GM19438 (cell line): Measurements from ENCODE around the gene HOXA13.

Source experiments
- ATAC-seq: cut with Tn5 transposase; IDR thresholded peaks from one replicate; pipeline ENCODE4 v1.9.1; 2021; ENCODE audit warnings: low read depth; ENCODE audit not compliant: unreplicated experiment

HOXA13 gene

GRCh38 chr7:27193335-27194001, 6.4 kb downstream of the HOXA13 start:
- no peak for ATAC-seq

DNA sequence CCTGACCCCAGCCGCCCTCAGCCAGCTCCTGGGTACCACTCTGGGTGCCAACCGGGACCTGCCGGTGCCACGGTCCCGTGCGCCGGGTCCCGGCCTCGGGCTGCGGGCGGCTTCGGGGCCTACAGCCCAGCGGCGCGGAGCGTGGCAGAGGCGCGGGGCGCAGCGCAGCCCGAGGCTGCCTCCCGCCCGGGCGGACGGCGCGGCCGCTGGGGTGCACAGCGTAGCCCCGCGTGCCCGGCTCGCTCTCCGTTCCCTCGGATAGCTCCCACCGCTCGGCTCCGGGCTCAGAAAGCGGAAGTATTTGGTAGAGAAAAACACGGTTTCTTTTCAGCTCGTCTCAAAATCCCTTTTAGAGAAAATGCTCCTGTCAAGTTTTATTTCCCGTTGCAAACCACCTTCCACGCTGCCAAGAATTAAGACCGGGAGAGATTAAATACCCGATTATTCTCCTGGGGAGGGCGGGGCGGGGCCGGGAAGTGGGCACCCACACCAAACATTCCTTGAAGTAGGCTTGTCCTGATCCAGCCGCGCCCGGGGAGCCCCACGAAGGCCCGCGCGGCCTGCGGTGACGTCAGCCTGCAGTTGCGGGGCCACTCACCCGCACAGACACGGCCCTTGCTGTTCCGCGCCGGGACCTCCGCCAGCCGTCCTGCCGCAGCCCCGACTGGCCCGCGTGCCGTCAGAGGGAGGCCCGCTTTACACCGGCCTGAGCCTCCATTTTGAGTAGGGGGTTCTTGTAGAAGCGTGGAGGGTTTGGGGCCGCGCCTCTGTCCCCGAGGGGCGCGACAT, 7.2 kb downstream of the HOXA13 start:
- ATAC-seq: no peak

DNA sequence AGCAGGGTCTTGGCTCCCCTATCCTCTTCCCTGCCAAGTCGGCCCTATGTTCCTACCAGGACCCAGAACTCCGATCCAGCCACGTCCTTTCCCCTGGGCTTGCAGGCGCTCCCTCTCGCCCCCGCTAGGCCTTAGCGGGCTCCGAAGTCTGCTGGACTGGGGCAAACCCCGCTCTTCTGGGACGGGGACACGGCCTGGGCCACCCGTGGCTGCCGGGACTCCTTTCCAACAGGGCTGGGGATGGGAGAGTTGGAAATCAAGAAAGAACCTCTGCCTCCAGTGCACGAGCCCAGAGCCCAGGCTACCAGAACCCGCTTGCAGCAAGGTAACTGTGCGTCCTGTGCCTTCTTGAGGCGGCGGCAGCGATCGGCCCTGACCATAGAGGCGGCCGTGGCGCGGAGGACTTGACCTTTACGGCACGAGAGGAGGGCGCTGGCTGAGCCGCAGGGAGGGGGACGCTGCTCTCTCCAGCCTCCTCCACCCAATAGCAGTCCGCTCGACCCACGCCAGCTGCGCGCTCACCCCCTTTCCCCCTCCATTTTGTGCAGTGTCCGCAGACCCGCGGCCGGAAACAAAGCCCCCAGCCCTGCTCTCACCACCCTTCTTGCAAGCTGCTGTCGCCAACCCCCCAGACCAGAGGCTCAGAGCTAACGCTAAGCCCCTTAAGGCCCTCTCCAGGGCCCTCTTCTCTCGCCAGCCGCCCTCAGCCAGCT, 7.9 kb downstream of the HOXA13 start:
- ATAC-seq: no peak

- ATAC-seq: no peak
Measured at GRCh38 chr7:27191161-27191731, 8.6 kb downstream of the HOXA13 start.

- no peak for ATAC-seq
Measured at GRCh38 chr7:27189997-27190748, 9.7 kb downstream of the HOXA13 start.

DNA sequence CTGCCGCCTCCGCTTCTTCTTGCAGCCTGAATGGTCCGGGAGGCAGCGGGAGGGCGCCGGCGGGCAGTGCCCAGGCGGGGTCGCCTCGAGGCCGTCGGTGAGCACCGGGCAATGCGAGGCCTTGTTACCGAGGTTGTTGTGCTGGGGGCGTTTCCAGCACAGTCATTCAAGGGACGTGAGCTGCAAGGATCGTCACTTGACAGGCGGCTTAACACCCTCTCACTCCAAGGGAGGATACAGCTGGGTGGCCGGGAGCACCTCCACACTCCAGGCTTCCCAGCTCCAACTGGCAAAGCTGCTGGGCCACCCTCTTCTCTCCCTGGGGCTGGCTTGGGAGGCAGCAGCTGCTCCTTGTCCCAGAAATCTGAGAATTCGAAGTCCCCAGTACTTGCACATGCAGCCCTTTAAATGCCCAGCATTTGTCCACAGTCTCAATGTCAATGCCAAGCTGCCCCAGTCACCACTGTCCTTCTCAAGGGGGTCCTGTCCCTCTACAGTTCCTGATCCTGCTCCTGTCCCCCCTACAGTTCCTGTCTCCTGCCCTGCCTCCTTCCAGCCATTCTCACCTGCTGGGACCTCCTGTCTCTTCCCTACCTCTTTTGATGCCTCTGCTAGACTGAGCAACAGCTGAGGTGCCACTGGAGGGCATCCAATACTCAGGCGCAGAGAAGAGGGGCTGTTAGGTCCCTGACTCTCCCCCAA, 10.4 kb downstream of the HOXA13 start:
- no peak for ATAC-seq

GRCh38 chr7:27188386-27189294, 11.3 kb downstream of the HOXA13 start:
- ATAC-seq: no peak

DNA sequence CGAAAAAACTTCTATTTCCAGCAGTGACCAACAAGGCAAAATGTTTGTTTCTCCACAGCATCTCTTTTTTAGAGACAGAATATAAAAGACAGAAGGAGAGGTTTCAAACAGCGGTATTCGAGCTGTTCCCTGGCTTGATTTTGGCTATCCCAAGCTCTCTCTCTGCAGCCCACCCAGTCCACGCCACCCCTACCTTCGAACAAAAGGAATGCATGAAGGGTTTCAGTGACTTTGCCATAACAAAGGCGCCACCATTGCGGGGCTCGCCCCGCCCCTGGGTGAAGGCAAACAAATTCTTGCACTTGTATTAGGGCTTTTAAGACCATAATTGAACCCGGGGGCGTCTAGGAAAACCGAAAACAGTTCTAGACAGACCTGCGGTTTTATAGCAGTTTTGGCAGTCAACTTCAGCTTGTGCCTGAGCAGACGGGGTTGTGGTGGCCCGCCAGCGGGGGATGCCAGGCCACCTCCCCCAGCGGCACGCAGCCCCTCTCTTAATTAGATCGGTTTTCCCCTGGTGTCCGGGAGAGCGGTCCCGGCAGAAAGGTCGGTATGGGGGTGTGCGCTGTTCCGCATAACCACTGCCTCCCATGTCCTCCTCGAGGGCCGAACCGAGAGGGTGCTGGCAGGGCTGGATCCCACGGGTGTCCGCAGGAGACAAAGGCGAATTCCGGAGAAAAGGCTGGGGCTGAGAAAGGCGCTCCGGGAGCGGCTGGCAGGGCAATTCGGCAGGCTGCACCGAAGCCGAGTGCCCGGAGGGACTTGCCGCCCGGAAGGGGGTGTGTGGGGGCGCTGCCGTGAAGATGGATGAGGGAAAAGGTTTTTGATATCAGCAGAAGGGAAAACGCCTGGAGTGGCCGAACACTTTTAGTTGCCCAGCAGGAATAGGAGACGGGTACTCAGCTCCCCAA, 12.2 kb downstream of the HOXA13 start:
- no peak for ATAC-seq

GRCh38 chr7:27186668-27187474, 13.0 kb downstream of the HOXA13 start:
- ATAC-seq: no peak

GRCh38 chr7:27185854-27186667, 13.8 kb downstream of the HOXA13 start:
- no peak for ATAC-seq

- no peak for ATAC-seq
Measured at GRCh38 chr7:27185013-27185853, 14.7 kb downstream of the HOXA13 start, which contains the start of gene HOXA11. HOXA11 (minus strand) TSS chr7:27185232; CDS start chr7:27185144, 88 bp downstream.

DNA sequence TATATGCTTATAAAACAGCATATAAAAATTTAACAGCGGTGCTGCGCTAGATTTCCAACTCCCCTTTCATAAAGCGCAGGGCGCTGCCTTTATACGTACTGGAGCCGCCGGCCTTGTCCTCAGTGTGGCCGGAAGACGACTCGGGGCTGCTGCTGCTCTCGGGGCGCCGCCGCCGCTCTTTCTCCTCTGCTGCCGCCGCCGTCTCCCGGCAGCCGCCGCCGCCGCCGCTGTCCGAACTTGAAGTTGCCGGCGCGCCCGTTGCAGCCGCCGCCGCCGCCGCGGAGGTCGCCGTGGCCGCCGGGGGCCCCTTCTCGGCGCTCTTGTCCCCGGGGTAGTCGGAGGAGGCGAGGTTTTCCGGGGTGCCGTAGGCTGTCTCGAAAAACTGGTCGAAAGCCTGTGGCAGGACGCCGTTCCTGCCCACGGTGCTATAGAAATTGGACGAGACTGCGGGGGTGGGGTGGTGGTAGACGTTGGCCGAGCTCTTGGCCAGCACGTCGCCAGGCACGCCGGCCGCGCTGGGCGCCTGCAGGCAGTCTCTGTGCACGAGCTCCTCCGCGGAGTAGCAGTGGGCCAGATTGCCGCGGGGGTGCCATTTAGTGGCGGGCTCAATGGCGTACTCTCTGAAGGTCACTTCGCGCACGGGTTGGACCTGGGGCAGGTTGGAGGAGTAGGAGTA, 15.4 kb downstream of the HOXA13 start:
- no peak for ATAC-seq

- no peak for ATAC-seq
Measured at GRCh38 chr7:27183682-27184336, 16.1 kb downstream of the HOXA13 start.
